ENCODE data around the gene DCC. TPM values are rescaled to one million over a fixed set of nuclear protein-coding genes. Genes with fewer than 3 reads are reported as not detected.

Gene DCC
- total and polyA plus RNA-seq, 9 of the 15 experiments (the other 6 are each of a cell fraction or from before 2014, with no cell fraction given): not detected

DNA sequence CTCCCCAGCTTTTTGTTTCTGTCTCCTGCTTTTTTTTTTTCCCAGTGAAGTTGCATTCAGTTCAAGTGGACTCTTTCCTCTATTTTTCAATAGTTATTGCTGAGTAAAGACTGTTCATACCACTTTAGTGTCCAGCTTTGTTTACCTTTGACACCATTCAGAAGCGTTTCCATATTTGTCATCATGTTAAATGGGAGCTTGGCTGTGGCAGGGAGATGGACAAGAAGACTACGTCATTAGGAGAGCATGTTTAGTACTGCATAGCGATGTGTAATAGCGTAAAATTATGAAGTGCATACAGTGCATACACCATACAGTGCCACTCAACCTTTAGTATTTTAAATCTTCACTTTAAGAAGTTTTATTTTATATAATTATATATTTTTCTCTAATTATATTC, 655.9 kb downstream of the DCC start:
- Histone ChIP-seq H4K20me1 (replicated peaks; ENCODE audit: control insufficient read depth, insufficient read depth, low read length) (no peaks in the 10 kb centered on the region), H3K4me1 (replicated peaks in 1 of 2; ENCODE audit: control insufficient read depth in 2 of 2, insufficient read depth in 2 of 2, low read length in 2 of 2) (no peaks in the 10 kb centered on the region), H3K4me3 (no peak overlapping the region), H3K9me1 (ENCODE audit: control insufficient read depth, insufficient read depth, low read length) (no peaks in the 10 kb centered on the region), H3K4me2 (ENCODE audit: insufficient read depth, low read length) (no peak overlapping the region), H3K9me3 (replicated peaks; ENCODE audit: control insufficient read depth, insufficient read depth, low read depth, low read length) (no peaks in the 10 kb centered on the region), H2AFZ (ENCODE audit: low read depth, low read length) (no peak overlapping the region), H3K79me2 (ENCODE audit: control insufficient read depth, insufficient read depth, low read length) (no peaks in the 10 kb centered on the region), H3K27ac (ENCODE audit: extremely low read depth, low read depth, low read length) (no peak overlapping the region), H3K9ac (ENCODE audit: insufficient read depth in 1 of 2, low read depth in 2 of 2, low read length in 2 of 2) (no peak overlapping the region), H3K36me3 (ENCODE audit: control insufficient read depth, insufficient read depth, low read length) (no peaks in the 10 kb centered on the region), H3K27me3 (ENCODE audit: control insufficient read depth in 2 of 2, insufficient read depth in 2 of 2, low read length in 2 of 2) (no peaks in the 10 kb centered on the region)
- POLR2A ChIA-PET: no interaction called here
- BruUV-seq (replicated peaks): no TSS peak
- no peak for ATAC-seq
- intact Hi-C loops (cut with micrococcal nuclease): no loop called here
- 5% methylated on average over 4 of the region's 4 CpGs for WGBS (ENCODE audit: insufficient coverage, low coverage, missing lambda C conversion rate)
- TF ChIP-seq ADNP (tag; IDR thresholded peaks at IDR 0.05) (no peak), HDGF (IDR thresholded peaks at IDR 0.05) (no peak), NR3C1 (CRISPR knock-in tag; IDR thresholded peaks at IDR 0.05) (no peak)
- in situ Hi-C loops (cut with MboI): no loop called here
- CTCF ChIA-PET (ENCODE audit: low intra/inter-chr PET ratio): no interaction called here
- DNase-seq (ENCODE audit: extremely low read depth in 1 of 4, low spot score in 3 of 4): no peak
- no peak for FAIRE-seq

DNA sequence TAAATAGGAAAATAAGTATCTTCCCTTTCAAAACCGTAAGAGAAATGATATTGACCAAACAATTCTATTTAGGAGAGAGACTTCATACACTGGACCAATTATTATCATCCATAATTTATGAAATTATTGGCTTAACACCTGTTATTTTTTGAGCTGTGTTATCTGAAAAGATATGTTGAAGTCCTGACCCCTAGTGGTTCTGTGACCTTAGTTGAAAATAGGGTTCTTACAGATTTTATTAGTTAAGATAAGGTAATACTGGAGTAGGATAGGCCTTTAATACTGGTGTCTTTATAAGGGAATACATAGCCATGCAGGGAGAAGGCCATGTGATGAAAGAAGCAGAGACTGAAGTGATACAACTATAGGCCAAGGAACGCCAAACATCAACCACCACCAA, 659.6 kb downstream of the DCC start:
- CTCF ChIA-PET (ENCODE audit: low intra/inter-chr PET ratio): no interaction called here
- no peak for ATAC-seq
- no peaks in the 10 kb centered on the region for H3K4me1 ChIP-seq (replicated peaks in 1 of 2; ENCODE audit: control insufficient read depth in 2 of 2, insufficient read depth in 2 of 2, low read length in 2 of 2)
- H3K9ac ChIP-seq (ENCODE audit: insufficient read depth in 1 of 2, low read depth in 2 of 2, low read length in 2 of 2): no peak overlapping the region
- no peaks in the 10 kb centered on the region for H3K36me3 ChIP-seq (ENCODE audit: control insufficient read depth, insufficient read depth, low read length)
- TF ChIP-seq ZNF280A (IDR thresholded peaks at IDR 0.05; ENCODE audit: low read depth, partially characterized antibody) (no peak), THRA (IDR thresholded peaks at IDR 0.05) (no peak), KAT8 (IDR thresholded peaks at IDR 0.05; ENCODE audit: low read depth) (no peak), ZNF639 (CRISPR knock-in tag; conservative IDR thresholded peaks at IDR 0.05 in 1 of 2, IDR thresholded peaks at IDR 0.05 in 1 of 2) (no peak), POLR2AphosphoS2 (IDR thresholded peaks at IDR 0.05; ENCODE audit: low read length) (no peak), MAFF (IDR thresholded peaks at IDR 0.05; ENCODE audit: low read length) (no peak), POLR2G (IDR thresholded peaks at IDR 0.05; ENCODE audit: low read depth, low read length) (no peak), RUNX1 (IDR thresholded peaks at IDR 0.05; ENCODE audit: low read depth) (no peak), NR2C1 (IDR thresholded peaks at IDR 0.05) (no peak), NR2C1 (tag; IDR thresholded peaks at IDR 0.05) (no peak)
- no peak for FAIRE-seq
- no peak overlapping the region for H3K27ac ChIP-seq (ENCODE audit: extremely low read depth, low read depth, low read length)
- no TSS peak for BruUV-seq (replicated peaks)
- no peaks in the 10 kb centered on the region for H3K9me1 ChIP-seq (ENCODE audit: control insufficient read depth, insufficient read depth, low read length)
- no peaks in the 10 kb centered on the region for H3K79me2 ChIP-seq (ENCODE audit: control insufficient read depth, insufficient read depth, low read length)
- H3K4me3 ChIP-seq: no peak overlapping the region
- in situ Hi-C loops (cut with MboI) (no loop called here), intact Hi-C loops (cut with micrococcal nuclease) (no loop called here)
- no peaks in the 10 kb centered on the region for H4K20me1 ChIP-seq (replicated peaks; ENCODE audit: control insufficient read depth, insufficient read depth, low read length)
- H3K9me3 ChIP-seq (replicated peaks; ENCODE audit: control insufficient read depth, insufficient read depth, low read depth, low read length): no peaks in the 10 kb centered on the region
- DNase-seq (ENCODE audit: extremely low read depth in 1 of 4, low spot score in 3 of 4): no peak
- POLR2A ChIA-PET: interaction anchor here (1.0 kb wide), 1 partner anchor 409 kb away, joined by 3 read pairs; no protein-coding TSS in a partner anchor
- no peaks in the 10 kb centered on the region for H3K27me3 ChIP-seq (ENCODE audit: control insufficient read depth in 2 of 2, insufficient read depth in 2 of 2, low read length in 2 of 2)
- no peak overlapping the region for H2AFZ ChIP-seq (ENCODE audit: low read depth, low read length)
- WGBS (ENCODE audit: insufficient coverage, low coverage, missing lambda C conversion rate): 0% methylated on average over 2 of the region's 2 CpGs
- no peak overlapping the region for H3K4me2 ChIP-seq (ENCODE audit: insufficient read depth, low read length)

Data from K562 (cell line).